Adipose tissue (tissue), 3 donors: Measurements from ENCODE around the gene PHAF1. TPM values are rescaled to one million over a fixed set of nuclear protein-coding genes. Genes with fewer than 3 reads are reported as not detected.

Source experiments
- H3K27ac ChIP-seq: one replicate; pipeline ENCODE4 v1.5.1; 2013; ENCODE audit warnings: low read depth, low read length
- WGBS, 3 donors: extraction: QIAGEN DNeasy Blood & Tissue Kit; methylation state at CpG; one replicate each; pipeline ENCODE4 v1.1.7; 2013; 5-methylcytosine and 5-hydroxymethylcytosine counted together
- polyA plus RNA-seq, 3 donors: library from polyadenylated mRNA; stranded (reverse); fragments of 200-250 nt; gene quantifications; one replicate each; pipeline ENCODE4 v1.2.3, GENCODE V29; 2013
- donor health status: healthy with polysubstance abuse.
- donor health status: Bipolar disorder and iron deficiency.
- donor health status: healthy.

Gene PHAF1
- 1 to 10 TPM; 4.6 to 6.8 (median 6.6) TPM for polyA plus RNA-seq

- H3K27ac ChIP-seq = no peak within 1 kb of the TSS
- 1 to 2% (median 2%) methylated on average over 58 to 63 of the region's 63 CpGs for WGBS, 3 donors
Measured at GRCh38 chr16:67109407-67110135, at the start of gene PHAF1. PHAF1 (plus strand) TSS chr16:67109941; CDS start chr16:67110176, 235 bp downstream.

DNA sequence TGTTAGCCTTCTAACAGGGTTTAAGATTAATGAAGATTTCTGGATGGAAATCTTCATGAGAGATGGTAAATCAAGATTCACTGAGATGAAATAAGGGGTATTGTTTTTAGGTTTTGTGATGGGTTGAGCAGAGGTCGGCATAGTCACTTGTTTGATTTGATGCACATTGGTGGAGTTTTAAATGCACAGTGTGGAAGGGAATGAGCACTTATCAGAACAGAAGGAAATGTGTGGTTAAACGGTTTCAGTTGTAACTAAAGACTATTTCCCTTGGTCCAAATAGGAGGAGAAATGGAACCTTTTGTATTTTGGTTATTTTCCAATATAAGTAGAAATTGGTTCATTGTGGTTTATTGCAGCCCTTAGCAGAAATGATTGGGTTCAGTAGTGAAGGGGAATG is 46.7 kb upstream of the PHAF1 start:
- 31 to 60% (median 38%) methylated on average over 2 of the region's 2 CpGs for WGBS, 3 donors

GRCh38 chr16:67068212-67068753 is 41.5 kb upstream of the PHAF1 start:
- 95 to 100% (median 96%) methylated on average over 2 of the region's 2 CpGs for WGBS, 3 donors
- H3K27ac ChIP-seq = no peak overlapping the region

More for the DNA sequence above, 46.7 kb upstream of the PHAF1 start:
- no peak overlapping the region for H3K27ac ChIP-seq

GRCh38 chr16:67071476-67072048 is 38.2 kb upstream of the PHAF1 start:
- 91 to 93% (median 91%) methylated on average over 4 of the region's 4 CpGs for WGBS, 3 donors
- no peak overlapping the region for H3K27ac ChIP-seq

DNA sequence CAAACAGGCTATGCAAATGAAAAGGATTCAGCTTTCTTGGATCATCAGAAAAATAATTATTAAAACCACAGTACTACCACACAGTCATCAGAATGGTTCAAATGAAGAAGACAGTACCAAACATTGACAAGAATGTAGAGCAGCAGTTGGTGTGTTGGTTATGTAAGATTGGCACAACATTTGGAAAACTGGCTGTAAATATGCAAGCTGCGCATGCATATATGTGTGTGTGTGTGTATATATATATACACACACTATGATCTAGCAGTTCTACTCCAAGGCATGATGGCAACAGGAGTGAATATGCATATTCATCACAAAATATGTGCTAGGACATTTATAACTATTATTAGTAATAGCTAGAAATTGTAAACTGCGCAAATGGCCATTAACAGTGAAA is 34.4 kb upstream of the PHAF1 start:
- 97 to 99% (median 98%) methylated on average over 2 of the region's 2 CpGs for WGBS, 3 donors
- H3K27ac ChIP-seq = no peak overlapping the region

GRCh38 chr16:67077871-67078270 is 31.9 kb upstream of the PHAF1 start:
- WGBS, 3 donors = 81 to 93% (median 91%) methylated on average over 4 of the region's 4 CpGs
- no peak overlapping the region for H3K27ac ChIP-seq

GRCh38 chr16:67082100-67082499 is 27.6 kb upstream of the PHAF1 start:
- WGBS, 3 donors = 93 to 95% (median 94%) methylated on average over 6 of the region's 6 CpGs

DNA sequence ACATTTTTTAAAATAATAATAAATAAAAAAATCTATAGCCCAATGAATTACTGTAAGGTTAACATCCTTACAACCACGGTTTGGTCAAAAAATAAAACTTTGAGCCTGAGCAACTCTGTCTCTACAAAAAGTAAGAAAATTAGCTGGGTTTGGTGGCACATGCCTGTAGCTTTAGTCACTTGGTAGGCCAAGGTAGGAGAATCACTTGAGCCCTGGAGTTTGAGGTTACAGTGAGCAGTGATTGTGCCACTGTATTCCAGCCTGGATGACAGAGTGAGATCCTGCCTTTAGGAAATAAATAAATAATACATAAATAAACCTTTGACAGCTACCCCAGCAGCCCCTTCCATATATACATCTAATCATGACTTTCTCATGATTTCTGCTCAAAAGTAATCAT is 26.9 kb upstream of the PHAF1 start:
- no peak overlapping the region for H3K27ac ChIP-seq
- WGBS, 3 donors = 91 to 94% (median 93%) methylated on average over 1 of the region's 1 CpG

More at GRCh38 chr16:67082100-67082499, 27.6 kb upstream of the PHAF1 start:
- no peak overlapping the region for H3K27ac ChIP-seq

DNA sequence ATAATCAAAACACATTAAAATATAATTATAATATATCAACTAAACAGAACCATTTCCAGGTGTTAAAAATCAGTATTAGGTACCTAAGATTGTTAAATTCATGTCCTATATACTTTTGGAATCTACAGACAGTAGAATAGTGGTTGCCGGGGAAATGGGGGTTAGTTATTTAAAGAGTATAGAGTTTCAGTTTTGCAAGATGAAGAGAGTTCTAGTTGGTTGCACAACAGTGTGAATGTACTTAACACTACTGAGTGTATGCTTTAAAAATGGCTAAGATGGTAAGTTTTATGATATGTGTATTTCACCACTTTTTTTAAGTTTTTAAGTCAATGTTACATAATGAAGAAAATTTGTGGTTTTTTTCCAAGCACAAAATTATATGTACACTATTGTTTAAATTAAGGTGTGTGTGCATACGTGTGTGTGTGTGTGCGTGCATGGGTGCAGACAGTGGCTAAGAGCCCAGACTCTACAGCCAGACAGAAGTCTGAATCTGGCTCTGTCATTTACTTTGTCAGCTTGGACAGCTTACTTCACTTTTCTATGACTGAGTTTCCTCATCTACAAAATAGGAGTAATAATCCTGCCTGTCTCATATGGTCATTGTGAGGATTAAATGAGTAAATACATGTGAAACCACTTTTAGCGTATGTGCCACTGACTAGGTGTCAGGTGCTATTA is 25.3 kb upstream of the PHAF1 start:
- H3K27ac ChIP-seq = no peak overlapping the region
- WGBS, 3 donors = 87 to 93% (median 90%) methylated on average over 4 of the region's 4 CpGs

DNA sequence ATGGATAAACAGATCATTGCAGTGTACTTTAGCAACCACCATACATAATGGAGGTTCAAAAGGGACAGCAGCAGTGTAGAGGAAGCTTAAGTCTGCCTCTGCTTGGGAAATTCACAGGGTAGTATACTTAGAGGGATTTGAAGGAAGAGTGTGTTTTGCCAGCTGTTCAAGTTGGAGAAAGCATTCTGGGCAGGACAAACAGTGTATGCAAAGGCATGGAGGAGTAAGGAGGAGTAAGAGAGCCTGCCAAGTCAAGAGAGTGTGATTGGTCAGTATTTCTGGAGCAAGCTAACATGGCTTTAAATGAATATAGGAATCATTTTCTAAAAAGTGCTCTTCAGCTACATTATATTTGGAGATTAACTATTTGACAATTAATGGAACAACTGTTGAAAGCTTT is 22.9 kb upstream of the PHAF1 start:
- H3K27ac ChIP-seq = no peak overlapping the region

- 95 to 100% (median 96%) methylated on average over 1 of the region's 1 CpG for WGBS, 3 donors
Measured at GRCh38 chr16:67087291-67087690, 22.4 kb upstream of the PHAF1 start.

GRCh38 chr16:67087803-67088202 is 21.9 kb upstream of the PHAF1 start:
- no peak overlapping the region for H3K27ac ChIP-seq

More at GRCh38 chr16:67087291-67087690, 22.4 kb upstream of the PHAF1 start:
- no peak overlapping the region for H3K27ac ChIP-seq

DNA sequence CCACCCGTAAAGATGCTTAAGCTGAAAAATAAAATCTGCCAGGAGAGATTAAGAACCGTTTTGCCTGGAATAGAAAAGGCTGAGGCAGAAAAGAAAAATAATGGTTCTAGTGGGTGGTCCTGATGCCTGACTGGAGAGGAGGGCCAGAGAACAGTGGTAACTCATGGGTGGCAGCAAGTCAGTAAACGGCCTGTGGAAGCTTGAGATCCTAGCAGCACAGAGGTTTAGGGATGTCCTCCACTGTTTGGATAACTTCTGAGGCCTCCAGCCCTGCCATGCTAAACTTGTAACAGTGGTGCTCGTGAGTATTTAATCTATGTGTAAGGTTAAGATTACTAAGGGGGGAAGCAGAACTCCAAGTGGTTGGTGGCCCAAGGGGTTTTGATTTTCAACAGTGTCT is 21.2 kb upstream of the PHAF1 start:
- no peak overlapping the region for H3K27ac ChIP-seq
- WGBS, 3 donors = 71 to 77% (median 77%) methylated on average over 4 of the region's 4 CpGs

DNA sequence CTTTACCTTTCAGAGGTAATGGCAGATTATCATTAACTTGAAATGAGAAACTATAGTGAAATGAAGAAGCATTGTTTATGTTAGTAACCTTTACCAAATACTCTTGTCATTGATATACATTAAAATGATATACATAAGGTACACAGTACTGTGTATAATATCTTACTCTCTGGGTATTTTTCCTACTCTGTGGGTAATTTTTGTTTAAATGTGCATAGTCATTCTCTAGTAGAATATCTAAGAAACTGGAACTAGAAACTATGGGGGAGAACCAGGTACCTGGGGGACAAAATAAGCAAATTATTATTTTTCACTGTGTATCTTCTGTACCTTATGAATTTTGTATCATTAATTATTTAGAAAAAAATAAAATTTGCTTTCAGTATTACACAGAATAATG is 20.6 kb upstream of the PHAF1 start:
- no peak overlapping the region for H3K27ac ChIP-seq

DNA sequence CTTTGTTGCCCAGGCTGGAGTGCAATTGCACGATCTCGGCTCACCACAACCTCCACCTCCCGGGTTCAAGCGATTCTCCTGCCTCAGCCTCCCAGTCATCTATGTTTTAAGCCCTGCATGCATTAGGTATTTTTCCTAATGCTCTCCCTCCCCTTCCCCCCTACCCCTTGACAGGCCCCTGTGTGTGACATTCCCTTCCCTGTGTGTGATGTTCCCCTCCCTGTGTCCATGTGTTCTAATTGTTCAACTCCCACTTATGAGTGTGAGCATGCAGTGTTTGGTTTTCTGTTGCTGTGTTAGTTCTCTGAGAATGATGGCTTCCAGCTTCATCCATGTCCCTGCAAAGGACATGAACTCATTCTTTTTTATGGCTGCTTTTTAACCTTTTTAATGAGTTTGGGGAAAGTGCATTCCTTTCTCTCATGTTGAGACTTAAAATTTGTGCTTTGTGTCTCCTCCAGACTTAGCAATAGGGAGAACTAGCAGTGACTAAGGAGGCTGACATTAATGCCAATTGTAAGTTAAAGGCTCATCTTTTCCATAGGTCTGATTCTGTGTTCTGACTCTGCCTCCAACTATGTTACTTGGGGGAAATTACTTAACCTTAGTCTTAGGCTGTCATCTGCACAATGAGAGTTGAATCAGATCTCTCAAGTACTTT is 17.7 kb upstream of the PHAF1 start:
- no peak overlapping the region for H3K27ac ChIP-seq
- 83 to 92% (median 89%) methylated on average over 4 of the region's 4 CpGs for WGBS, 3 donors

- H3K27ac ChIP-seq = no peak overlapping the region
- 82 to 94% (median 92%) methylated on average over 4 of the region's 4 CpGs for WGBS, 3 donors
Measured at GRCh38 chr16:67093098-67093726, 16.5 kb upstream of the PHAF1 start.

DNA sequence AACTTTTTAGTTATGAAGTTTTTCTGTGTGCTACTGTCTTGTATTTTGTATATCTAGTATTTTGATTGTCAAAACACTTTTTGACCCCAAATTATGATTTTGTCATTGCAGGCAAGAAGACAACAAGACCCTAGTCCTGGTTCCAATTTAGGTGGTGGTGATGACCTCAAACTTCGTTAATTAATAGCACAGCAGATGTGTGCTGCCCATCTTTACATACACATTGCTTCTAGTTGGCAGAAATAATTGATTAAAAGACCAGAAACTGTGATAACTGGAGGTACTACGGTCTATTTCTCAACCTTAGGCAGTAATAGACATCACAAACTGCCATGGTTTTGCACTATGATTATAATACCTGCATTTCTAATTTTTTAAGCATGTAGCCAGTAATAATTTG is 11.1 kb upstream of the PHAF1 start:
- H3K27ac ChIP-seq = no peak overlapping the region
- WGBS, 3 donors = 78 to 96% (median 94%) methylated on average over 2 of the region's 2 CpGs

- 94 to 100% (median 97%) methylated on average over 1 of the region's 1 CpG for WGBS, 3 donors
- H3K27ac ChIP-seq = no peak overlapping the region
Measured at GRCh38 chr16:67100569-67101310, 9.0 kb upstream of the PHAF1 start.
